Ammon's horn (tissue), 1 donor: ENCODE data around the gene ANKRD31.
A peak's percentile ranks its signal among the peaks of the same experiment; 100 is the strongest.

ENCODE experiments used
- DNase-seq: peaks from one replicate; pipeline ENCODE4 v3.0.0-alpha.2; 2016; ENCODE audit warnings: low spot score

The ANKRD31 gene

GRCh38 chr5:75037106-75037505, 199.6 kb downstream of the ANKRD31 start:
- peak; percentile 52 for DNase-seq

GRCh38 chr5:75034137-75034739, 202.4 kb downstream of the ANKRD31 start:
- no peak for DNase-seq

- no peak for DNase-seq
Measured at GRCh38 chr5:75031366-75031765, 205.3 kb downstream of the ANKRD31 start.

GRCh38 chr5:75028090-75028489, 208.6 kb downstream of the ANKRD31 start:
- DNase-seq = no peak

- DNase-seq = no peak
Measured at GRCh38 chr5:75023368-75024159, 213.1 kb downstream of the ANKRD31 start.

GRCh38 chr5:75021800-75022199, 214.9 kb downstream of the ANKRD31 start:
- no peak for DNase-seq

GRCh38 chr5:75021219-75021618, 215.5 kb downstream of the ANKRD31 start:
- no peak for DNase-seq

- no peak for DNase-seq
Measured at GRCh38 chr5:75020016-75020656, 216.5 kb downstream of the ANKRD31 start.

GRCh38 chr5:75018805-75019587, 217.7 kb downstream of the ANKRD31 start:
- no peak for DNase-seq
